Tibial nerve (tissue), 4 donors: ENCODE measurements around the gene FAM20A.

Experiments used
- CTCF ChIP-seq, 5 experiments: fragments of 200-600 bp in 3 of 5; fragments of 450-650 bp in 2 of 5; sonication (generic) in 3 of 5; IDR thresholded peaks; one replicate each; pipeline ENCODE4 v1.5.1; 2016 to 2019; ENCODE audit warnings: antibody characterized with exemption in 5 of 5, mild to moderate bottlenecking in 3 of 5, moderate library complexity in 2 of 5
- EP300 ChIP-seq, 2 donors: sonication (generic); formaldehyde crosslinking; IDR thresholded peaks; one replicate each; pipeline ENCODE4 v1.6.1; 2017; ENCODE audit warnings: antibody characterized with exemption in 2 of 2, mild to moderate bottlenecking in 1 of 2
- POLR2A ChIP-seq, 2 donors: fragments of 450-650 bp; IDR thresholded peaks; one replicate each; pipeline ENCODE4 v1.6.1; 2017; ENCODE audit warnings: antibody characterized with exemption in 2 of 2, mild to moderate bottlenecking in 2 of 2, moderate library complexity in 2 of 2

- no peak for TF ChIP-seq CTCF (IDR thresholded peaks at IDR 0.05)
- TF ChIP-seq POLR2A (IDR thresholded peaks at IDR 0.05): no peak
- TF ChIP-seq EP300 (IDR thresholded peaks at IDR 0.05): no peak
Observed at GRCh38 chr17:68606451-68607307, 5.5 kb upstream of the FAM20A start.
